ENCODE measurements around the gene RAB4A.

RAB4A gene

DNA sequence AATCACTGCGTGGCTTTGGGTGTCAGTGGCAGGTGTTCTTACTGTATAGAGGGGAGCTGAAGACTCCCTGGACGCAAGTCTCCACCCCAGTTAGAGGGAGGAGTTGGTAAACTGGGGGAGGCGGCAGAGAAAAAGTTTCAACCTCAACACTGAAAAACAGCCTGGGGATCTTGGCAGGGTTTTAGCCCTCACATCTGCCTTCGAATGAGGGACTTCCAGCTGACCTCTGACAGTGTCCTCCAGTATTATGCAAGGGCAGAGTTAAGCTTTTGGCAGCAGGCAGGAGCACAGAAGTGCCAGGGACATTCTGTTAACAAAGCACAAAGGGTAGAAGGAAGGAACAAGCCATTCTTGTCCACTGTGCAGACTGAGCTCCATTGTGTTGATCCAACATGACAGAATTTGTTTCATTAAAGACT, 41.2 kb upstream of the RAB4A start:
- Histone ChIP-seq H3K79me2 (ENCODE audit: insufficient read depth, low read length) (no peaks in the 10 kb centered on the region), H3K27me3 (ENCODE audit: low read length) (no peaks in the 10 kb centered on the region), H2AFZ (ENCODE audit: low read depth, low read length, severe bottlenecking) (no peak overlapping the region), H3K9me2 (replicated peaks; ENCODE audit: insufficient read depth, low read length) (no peaks in the 10 kb centered on the region), H3K9me3 (ENCODE audit: insufficient read depth, low read length) (no peaks in the 10 kb centered on the region), H3F3A (ENCODE audit: insufficient read depth) (no peaks in the 10 kb centered on the region), H3K4me2 (ENCODE audit: low read depth, low read length, poor library complexity, severe bottlenecking) (no peak overlapping the region), H3K9ac (ENCODE audit: low read length) (no peak overlapping the region), H4K20me1 (ENCODE audit: low read depth, low read length) (no peaks in the 10 kb centered on the region), H3K4me3 (ENCODE audit: insufficient read depth, low read length, poor library complexity, severe bottlenecking) (no peak overlapping the region), H3K27ac (ENCODE audit: low read depth, low read length) (no peak overlapping the region), H3K36me3 (ENCODE audit: low read length) (no peaks in the 10 kb centered on the region)
- no peak for TF ChIP-seq EZH2phosphoT487 (conservative IDR thresholded peaks at IDR 0.05; ENCODE audit: low read length)
- TF ChIP-seq, protein P1, sequence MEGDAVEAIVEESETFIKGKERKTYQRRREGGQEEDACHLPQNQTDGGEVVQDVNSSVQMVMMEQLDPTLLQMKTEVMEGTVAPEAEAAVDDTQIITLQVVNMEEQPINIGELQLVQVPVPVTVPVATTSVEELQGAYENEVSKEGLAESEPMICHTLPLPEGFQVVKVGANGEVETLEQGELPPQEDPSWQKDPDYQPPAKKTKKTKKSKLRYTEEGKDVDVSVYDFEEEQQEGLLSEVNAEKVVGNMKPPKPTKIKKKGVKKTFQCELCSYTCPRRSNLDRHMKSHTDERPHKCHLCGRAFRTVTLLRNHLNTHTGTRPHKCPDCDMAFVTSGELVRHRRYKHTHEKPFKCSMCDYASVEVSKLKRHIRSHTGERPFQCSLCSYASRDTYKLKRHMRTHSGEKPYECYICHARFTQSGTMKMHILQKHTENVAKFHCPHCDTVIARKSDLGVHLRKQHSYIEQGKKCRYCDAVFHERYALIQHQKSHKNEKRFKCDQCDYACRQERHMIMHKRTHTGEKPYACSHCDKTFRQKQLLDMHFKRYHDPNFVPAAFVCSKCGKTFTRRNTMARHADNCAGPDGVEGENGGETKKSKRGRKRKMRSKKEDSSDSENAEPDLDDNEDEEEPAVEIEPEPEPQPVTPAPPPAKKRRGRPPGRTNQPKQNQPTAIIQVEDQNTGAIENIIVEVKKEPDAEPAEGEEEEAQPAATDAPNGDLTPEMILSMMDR (IDR thresholded peaks at IDR 0.05; ENCODE audit: insufficient read depth, low read length, poor library complexity, severe bottlenecking): no peak

DNA sequence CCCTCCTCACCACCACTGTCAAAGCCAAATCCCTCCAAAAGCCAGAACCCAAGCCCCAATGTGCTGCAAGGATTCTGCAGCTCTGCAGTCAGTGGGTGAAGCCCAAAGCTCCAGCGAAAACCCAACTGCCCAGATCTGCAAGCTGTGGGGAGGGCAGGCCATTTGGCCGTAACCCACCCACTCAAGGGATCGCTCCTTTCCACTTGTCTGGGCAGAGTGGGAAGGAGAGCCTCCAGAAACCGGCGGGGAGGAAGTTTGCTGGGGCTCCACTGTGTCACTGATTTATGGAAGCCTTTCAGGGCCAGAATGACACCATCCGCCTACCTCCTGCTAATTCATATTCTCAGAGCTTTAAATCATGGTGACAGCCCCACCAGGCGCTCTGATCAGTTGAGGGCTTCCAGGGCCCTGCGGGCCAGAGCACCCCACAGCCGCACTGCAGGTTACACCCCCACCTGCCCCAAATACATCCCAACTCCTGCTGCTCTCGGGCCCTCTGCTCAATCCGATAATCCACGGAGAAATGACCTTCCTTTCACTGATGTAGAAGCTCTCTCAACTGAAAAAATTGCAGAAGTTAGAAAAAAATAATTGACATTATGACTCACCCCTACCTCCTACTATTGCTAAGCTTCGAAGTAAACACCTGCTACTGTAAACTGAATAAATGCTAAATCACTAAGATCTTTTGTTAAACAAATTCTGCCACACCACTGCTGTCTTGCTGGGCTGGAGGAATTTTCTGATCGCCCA, 40.6 kb upstream of the RAB4A start:
- no peak overlapping the region for H3K4me3 ChIP-seq (ENCODE audit: insufficient read depth, low read length, poor library complexity, severe bottlenecking)
- no peak overlapping the region for H2AFZ ChIP-seq (ENCODE audit: low read depth, low read length, severe bottlenecking)
- H3K27me3 ChIP-seq (ENCODE audit: low read length): no peaks in the 10 kb centered on the region
- no peaks in the 10 kb centered on the region for H3F3A ChIP-seq (ENCODE audit: insufficient read depth)
- no peak overlapping the region for H3K9ac ChIP-seq (ENCODE audit: low read length)
- H4K20me1 ChIP-seq (ENCODE audit: low read depth, low read length): no peaks in the 10 kb centered on the region
- no peaks in the 10 kb centered on the region for H3K9me3 ChIP-seq (ENCODE audit: insufficient read depth, low read length)
- no peak overlapping the region for H3K4me2 ChIP-seq (ENCODE audit: low read depth, low read length, poor library complexity, severe bottlenecking)
- H3K79me2 ChIP-seq (ENCODE audit: insufficient read depth, low read length): no peaks in the 10 kb centered on the region
- TF ChIP-seq, protein P1 (IDR thresholded peaks at IDR 0.05; ENCODE audit: insufficient read depth, low read length, poor library complexity, severe bottlenecking): no peak
- TF ChIP-seq EZH2phosphoT487 (conservative IDR thresholded peaks at IDR 0.05; ENCODE audit: low read length): no peak
- no peak overlapping the region for H3K27ac ChIP-seq (ENCODE audit: low read depth, low read length)
- no peaks in the 10 kb centered on the region for H3K36me3 ChIP-seq (ENCODE audit: low read length)
- no peaks in the 10 kb centered on the region for H3K9me2 ChIP-seq (replicated peaks; ENCODE audit: insufficient read depth, low read length)

DNA sequence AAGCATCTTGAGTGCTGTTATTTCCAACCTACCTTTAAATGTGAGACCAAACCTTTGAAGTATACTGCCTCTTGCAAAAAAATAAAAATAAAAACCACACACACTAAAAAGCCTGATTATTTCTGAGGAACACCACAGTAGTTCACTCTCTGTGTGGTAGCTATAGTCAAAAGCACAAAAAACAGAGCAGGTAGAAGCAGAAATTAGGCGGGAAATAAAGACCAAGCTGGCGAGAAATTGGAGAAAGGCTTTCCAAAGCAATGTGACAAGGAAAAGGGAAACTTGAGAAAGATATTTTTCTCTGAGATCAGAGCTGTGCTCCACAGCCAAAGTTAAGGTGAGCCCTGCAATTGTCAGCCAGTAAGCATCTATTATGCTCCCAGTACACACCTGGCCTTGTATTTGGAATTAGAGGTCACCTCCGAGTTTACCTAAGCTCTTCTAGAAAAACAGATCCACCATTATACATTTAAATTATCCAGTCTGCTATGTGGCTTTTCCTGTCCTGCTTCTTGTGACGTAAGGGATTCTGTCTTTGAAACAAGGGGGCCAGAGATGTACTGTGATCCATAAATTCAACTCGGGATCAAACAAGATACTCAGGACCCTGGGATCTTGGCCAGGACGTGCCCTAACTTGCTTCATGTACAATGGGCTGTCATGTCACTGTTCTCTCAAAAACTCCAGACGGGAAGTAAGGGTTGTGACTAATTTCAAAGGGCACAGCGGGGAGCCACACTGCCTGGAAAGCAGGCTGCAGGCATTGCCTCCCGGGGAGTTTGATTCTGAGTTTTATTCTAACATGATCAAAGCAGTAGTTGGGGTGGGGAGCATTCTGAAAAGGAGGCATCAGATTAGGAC, 39.8 kb upstream of the RAB4A start:
- H3K79me2 ChIP-seq (ENCODE audit: insufficient read depth, low read length): no peaks in the 10 kb centered on the region
- no peak overlapping the region for H2AFZ ChIP-seq (ENCODE audit: low read depth, low read length, severe bottlenecking)
- H3K9ac ChIP-seq (ENCODE audit: low read length): no peak overlapping the region
- H3K9me3 ChIP-seq (ENCODE audit: insufficient read depth, low read length): no peaks in the 10 kb centered on the region
- TF ChIP-seq EZH2phosphoT487 (conservative IDR thresholded peaks at IDR 0.05; ENCODE audit: low read length): no peak
- TF ChIP-seq, protein P1 (IDR thresholded peaks at IDR 0.05; ENCODE audit: insufficient read depth, low read length, poor library complexity, severe bottlenecking): no peak
- H3F3A ChIP-seq (ENCODE audit: insufficient read depth): no peaks in the 10 kb centered on the region
- no peaks in the 10 kb centered on the region for H3K9me2 ChIP-seq (replicated peaks; ENCODE audit: insufficient read depth, low read length)
- H3K27me3 ChIP-seq (ENCODE audit: low read length): no peaks in the 10 kb centered on the region
- no peak overlapping the region for H3K4me2 ChIP-seq (ENCODE audit: low read depth, low read length, poor library complexity, severe bottlenecking)
- no peak overlapping the region for H3K27ac ChIP-seq (ENCODE audit: low read depth, low read length)
- no peaks in the 10 kb centered on the region for H4K20me1 ChIP-seq (ENCODE audit: low read depth, low read length)
- no peaks in the 10 kb centered on the region for H3K36me3 ChIP-seq (ENCODE audit: low read length)
- H3K4me3 ChIP-seq (ENCODE audit: insufficient read depth, low read length, poor library complexity, severe bottlenecking): no peak overlapping the region

Data from SU-DHL-6 (cell line).